Prostate gland (tissue), 2 donors: ENCODE measurements around the gene KRTAP19-6. TPM values are rescaled to one million over a fixed set of nuclear protein-coding genes. Genes with fewer than 3 reads are reported as not detected.

Experiments used
- DNase-seq: peaks from one replicate; pipeline ENCODE4 v3.0.0-alpha.2; 2019; ENCODE audit warnings: low spot score
- H3K27ac ChIP-seq, 2 donors: fragments of 200-600 bp; sonication (generic); 2 replicates each; pipeline ENCODE4 v1.5.1; 2017 to 2019
- H3K27me3 ChIP-seq: fragments of 200-600 bp; sonication (generic); replicated peaks from 2 replicates; pipeline ENCODE4 v1.5.1; 2019; ENCODE audit not compliant: insufficient read depth
- H3K36me3 ChIP-seq, 2 donors: fragments of 200-600 bp; sonication (generic); 1 replicate in 1 of 2; 2 replicates in 1 of 2; pipeline versions ENCODE4 v1.5.1 to v1.8.1; 2017 to 2019
- H3K4me1 ChIP-seq: fragments of 200-600 bp; sonication (generic); replicated peaks from 2 replicates; pipeline ENCODE4 v1.5.1; 2019
- H3K4me3 ChIP-seq, 2 donors: fragments of 200-600 bp; sonication (generic); 2 replicates each; pipeline ENCODE4 v1.5.1; 2017 to 2019
- H3K9me3 ChIP-seq: fragments of 200-600 bp; sonication (generic); 2 replicates; pipeline ENCODE4 v1.5.1; 2017
- POLR2A ChIP-seq: fragments of 450-650 bp; IDR thresholded peaks from one replicate; pipeline ENCODE4 v1.6.1; 2016; ENCODE audit warnings: antibody characterized with exemption, mild to moderate bottlenecking
- POLR2AphosphoS5 ChIP-seq: sonication (generic); formaldehyde crosslinking; IDR thresholded peaks from one replicate; pipeline ENCODE4 v1.6.1; 2017; ENCODE audit warnings: antibody characterized with exemption
- WGBS: methylation state at CpG from one replicate; pipeline ENCODE4 v1.1.5; 2018; 5-methylcytosine and 5-hydroxymethylcytosine counted together
- intact Hi-C: fragments of 100-400 bp; cut with DNase I; formaldehyde crosslinking; loops from one replicate; pipeline ENCODE4 v1.14.2; 2022
- total RNA-seq, 2 donors: library from RNA; depleted of rRNA; stranded (reverse); fragments of >200 nt; gene quantifications; one replicate each; pipeline ENCODE4 v1.1.0, GENCODE V29; 2016
- TF ChIP-seq, protein P1 (sequence below), 4 experiments: fragments of 200-600 bp in 2 of 4; fragments of 450-650 bp in 2 of 4; sonication (generic) in 2 of 4; IDR thresholded peaks; 1 replicate in 3 of 4; 2 replicates in 1 of 4; pipeline ENCODE4 v1.5.1; 2016 to 2019; ENCODE audit warnings: antibody characterized with exemption in 4 of 4, mild to moderate bottlenecking in 2 of 4, moderate library complexity in 2 of 4

The KRTAP19-6 gene
- total RNA-seq, 2 donors from 2014 or later = not detected

GRCh38 chr21:30561264-30561895 lies 19.7 kb upstream of the KRTAP19-6 start, which contains the start of gene KRTAP19-7:
TSS of gene KRTAP19-7 (minus strand) at chr21:30561314. CDS start at chr21:30561289, 25 bp downstream.
- TF ChIP-seq, protein P1, sequence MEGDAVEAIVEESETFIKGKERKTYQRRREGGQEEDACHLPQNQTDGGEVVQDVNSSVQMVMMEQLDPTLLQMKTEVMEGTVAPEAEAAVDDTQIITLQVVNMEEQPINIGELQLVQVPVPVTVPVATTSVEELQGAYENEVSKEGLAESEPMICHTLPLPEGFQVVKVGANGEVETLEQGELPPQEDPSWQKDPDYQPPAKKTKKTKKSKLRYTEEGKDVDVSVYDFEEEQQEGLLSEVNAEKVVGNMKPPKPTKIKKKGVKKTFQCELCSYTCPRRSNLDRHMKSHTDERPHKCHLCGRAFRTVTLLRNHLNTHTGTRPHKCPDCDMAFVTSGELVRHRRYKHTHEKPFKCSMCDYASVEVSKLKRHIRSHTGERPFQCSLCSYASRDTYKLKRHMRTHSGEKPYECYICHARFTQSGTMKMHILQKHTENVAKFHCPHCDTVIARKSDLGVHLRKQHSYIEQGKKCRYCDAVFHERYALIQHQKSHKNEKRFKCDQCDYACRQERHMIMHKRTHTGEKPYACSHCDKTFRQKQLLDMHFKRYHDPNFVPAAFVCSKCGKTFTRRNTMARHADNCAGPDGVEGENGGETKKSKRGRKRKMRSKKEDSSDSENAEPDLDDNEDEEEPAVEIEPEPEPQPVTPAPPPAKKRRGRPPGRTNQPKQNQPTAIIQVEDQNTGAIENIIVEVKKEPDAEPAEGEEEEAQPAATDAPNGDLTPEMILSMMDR (IDR thresholded peaks at IDR 0.05) = no peak
- TF ChIP-seq POLR2AphosphoS5 = no peak
- TF ChIP-seq POLR2A = no peak
- intact Hi-C loops = no loop called here
- Histone ChIP-seq H3K9me3 (no peaks in the 10 kb centered on the region), H3K27me3 (no peaks in the 10 kb centered on the region), H3K36me3 (no peaks in the 10 kb centered on the region), H3K4me1 (no peaks in the 10 kb centered on the region), H3K27ac (no peak within 1 kb of the TSS), H3K4me3 (no peak within 1 kb of the TSS)
- no peak for DNase-seq
- WGBS = 62% methylated on average over 2 of the region's 2 CpGs

GRCh38 chr21:30555095-30555494 lies 13.4 kb upstream of the KRTAP19-6 start:
- no peaks in the 10 kb centered on the region for H3K9me3 ChIP-seq
- 93% methylated on average over 2 of the region's 2 CpGs for WGBS
- no peak overlapping the region for H3K27ac ChIP-seq
- DNase-seq = no peak
- no peaks in the 10 kb centered on the region for H3K27me3 ChIP-seq
- no peak overlapping the region for H3K4me3 ChIP-seq
- intact Hi-C loops = no loop called here
- no peaks in the 10 kb centered on the region for H3K4me1 ChIP-seq
- TF ChIP-seq, protein P1 (IDR thresholded peaks at IDR 0.05) = no peak
- TF ChIP-seq POLR2A (no peak), POLR2AphosphoS5 (no peak)
- no peaks in the 10 kb centered on the region for H3K36me3 ChIP-seq

- Histone ChIP-seq H3K4me3 (no peak overlapping the region), H3K4me1 (no peaks in the 10 kb centered on the region), H3K9me3 (no peaks in the 10 kb centered on the region), H3K27me3 (no peaks in the 10 kb centered on the region), H3K36me3 (no peaks in the 10 kb centered on the region), H3K27ac (no peak overlapping the region)
- no peak for DNase-seq
- WGBS = 83% methylated on average over 1 of the region's 1 CpG
- TF ChIP-seq, protein P1 (IDR thresholded peaks at IDR 0.05) = no peak
- TF ChIP-seq POLR2AphosphoS5 (no peak), POLR2A (no peak)
- intact Hi-C loops = no loop called here
Observed at GRCh38 chr21:30552782-30553181, 11.1 kb upstream of the KRTAP19-6 start.

DNA sequence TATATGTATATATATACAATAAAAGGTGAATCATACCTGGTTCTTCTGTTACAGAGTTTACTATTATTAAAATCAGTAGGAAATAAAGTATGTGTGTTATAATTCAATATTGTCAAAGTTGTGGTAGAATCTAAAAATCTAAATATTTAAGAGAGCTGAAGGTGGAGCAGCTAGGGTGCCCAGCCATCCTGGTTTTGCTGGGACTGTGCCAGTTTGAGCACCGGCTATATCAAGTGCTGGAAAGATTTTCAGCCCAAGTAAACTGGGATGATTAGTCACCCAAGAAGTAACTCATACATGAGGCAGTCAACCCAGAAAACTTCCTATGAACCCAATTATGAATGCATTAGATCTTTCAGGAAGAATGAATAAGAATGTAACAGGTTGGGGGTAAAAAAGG lies 22.8 kb downstream of the KRTAP19-6 start:
- Histone ChIP-seq H3K4me1 (no peaks in the 10 kb centered on the region), H3K9me3 (no peaks in the 10 kb centered on the region), H3K36me3 (no peaks in the 10 kb centered on the region), H3K4me3 (no peak overlapping the region), H3K27me3 (no peaks in the 10 kb centered on the region), H3K27ac (no peak overlapping the region)
- TF ChIP-seq, protein P1 (IDR thresholded peaks at IDR 0.05) = no peak
- TF ChIP-seq POLR2AphosphoS5 (no peak), POLR2A (no peak)
- 86% methylated on average over 1 of the region's 1 CpG for WGBS
- DNase-seq = no peak
- intact Hi-C loops = no loop called here

DNA sequence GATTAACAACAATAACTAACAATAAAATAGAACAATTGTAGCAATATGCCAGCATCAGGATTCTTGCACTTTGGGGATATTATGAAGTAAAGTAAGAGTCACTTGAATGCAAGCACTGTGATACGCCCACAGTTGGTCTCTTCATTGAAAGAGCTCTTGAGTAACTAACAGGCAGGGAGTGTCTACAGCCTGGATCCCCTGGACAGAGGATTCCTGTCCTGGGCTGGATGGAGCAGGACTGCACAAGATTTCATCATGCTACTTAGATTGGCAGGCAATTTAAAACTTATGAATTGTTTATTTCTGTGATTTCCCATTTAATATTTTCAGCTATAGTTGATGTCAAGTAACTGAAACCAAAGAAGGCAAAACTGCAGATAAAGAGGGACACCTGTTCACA lies 26.0 kb downstream of the KRTAP19-6 start:
- Histone ChIP-seq H3K9me3 (no peaks in the 10 kb centered on the region), H3K27me3 (no peaks in the 10 kb centered on the region), H3K36me3 (no peaks in the 10 kb centered on the region), H3K27ac (no peak overlapping the region), H3K4me1 (no peaks in the 10 kb centered on the region), H3K4me3 (no peak overlapping the region)
- DNase-seq = no peak
- WGBS = 90% methylated on average over 1 of the region's 1 CpG
- intact Hi-C loops = no loop called here
- TF ChIP-seq POLR2AphosphoS5 (no peak), POLR2A (no peak)
- TF ChIP-seq, protein P1 (IDR thresholded peaks at IDR 0.05) = no peak
